Ureter (tissue), 1 donor: ENCODE measurements around the gene TMEM187. TPM values are rescaled to one million over a fixed set of nuclear protein-coding genes. Genes with fewer than 3 reads are reported as not detected.
"Not testable (repeated sequence)": the region's sequence is repeated elsewhere in the genome, so short reads cannot be mapped to it uniquely, and the experiment has no call there.

Source experiments
- DNase-seq: peaks from one replicate; pipeline ENCODE4 v3.0.0-alpha.2; 2020; ENCODE audit warnings: low spot score
- total RNA-seq: library from RNA; stranded (reverse); gene quantifications from one replicate; pipeline ENCODE4 v1.2.4, GENCODE V29; 2023
- donor health status: DM: yes; HTN: yes; CAD: no.

Gene TMEM187
- total RNA-seq, 1 donor from 2014 or later, result 12.8 TPM

- peak; percentile 95 for DNase-seq
Observed at GRCh38 chrX:153971450-153972367, 845 bp upstream of the TMEM187 start, which contains the start of gene HCFC1. HCFC1 (minus strand) TSS chrX:153971818; CDS start chrX:153970840, 978 bp downstream.

- no peak for DNase-seq
Observed at GRCh38 chrX:153973127-153974002, 811 bp downstream of the TMEM187 start.

GRCh38 chrX:153974003-153974725 is 1.6 kb downstream of the TMEM187 start:
- no peak for DNase-seq

- no peak for DNase-seq
Observed at GRCh38 chrX:153974726-153975286, 2.3 kb downstream of the TMEM187 start.

- DNase-seq, result not testable (repeated sequence)
Observed at GRCh38 chrX:153980394-153980793, 7.8 kb downstream of the TMEM187 start.

GRCh38 chrX:153981231-153981630 is 8.7 kb downstream of the TMEM187 start:
- DNase-seq, result no peak

GRCh38 chrX:153981771-153982533 is 9.4 kb downstream of the TMEM187 start:
- DNase-seq, result no peak

- DNase-seq, result no peak
Observed at GRCh38 chrX:153983321-153983801, 10.8 kb downstream of the TMEM187 start.

- DNase-seq, result no peak
Observed at GRCh38 chrX:153984351-153985178, 12.0 kb downstream of the TMEM187 start.

GRCh38 chrX:153988493-153988892 is 15.9 kb downstream of the TMEM187 start:
- DNase-seq, result no peak

GRCh38 chrX:153989973-153990655 is 17.6 kb downstream of the TMEM187 start:
- no peak for DNase-seq

- DNase-seq, result no peak
Observed at GRCh38 chrX:153991013-153991580, 18.5 kb downstream of the TMEM187 start.

- DNase-seq, result no peak
Observed at GRCh38 chrX:153992180-153992579, 19.6 kb downstream of the TMEM187 start.

GRCh38 chrX:153993079-153993478 is 20.5 kb downstream of the TMEM187 start:
- no peak for DNase-seq

- DNase-seq, result no peak
Observed at GRCh38 chrX:153993978-153994377, 21.4 kb downstream of the TMEM187 start.

- not testable (repeated sequence) for DNase-seq
Observed at GRCh38 chrX:153994398-153994797, 21.8 kb downstream of the TMEM187 start.

- DNase-seq, result no peak
Observed at GRCh38 chrX:153995504-153995903, 22.9 kb downstream of the TMEM187 start.

- no peak for DNase-seq
Observed at GRCh38 chrX:153999359-154000037, 26.9 kb downstream of the TMEM187 start.
